CD4-positive, alpha-beta T cell treated with Interleukin-4 for 1 hour (primary cell): ENCODE data around the gene TSPAN10.

Experiments used
- DNase-seq, 2 donors: peaks; one replicate each; pipeline ENCODE4 v3.0.0-alpha.2; 2020 to 2022

Gene TSPAN10

GRCh38 chr17:81664051-81664470 lies 27.1 kb downstream of the TSPAN10 start:
- DNase-seq, result no peak

GRCh38 chr17:81665205-81666091 lies 28.5 kb downstream of the TSPAN10 start:
- DNase-seq, result peak; percentile 39 to 42

- no peak for DNase-seq
Observed at GRCh38 chr17:81666092-81666341, 29.0 kb downstream of the TSPAN10 start.

DNA sequence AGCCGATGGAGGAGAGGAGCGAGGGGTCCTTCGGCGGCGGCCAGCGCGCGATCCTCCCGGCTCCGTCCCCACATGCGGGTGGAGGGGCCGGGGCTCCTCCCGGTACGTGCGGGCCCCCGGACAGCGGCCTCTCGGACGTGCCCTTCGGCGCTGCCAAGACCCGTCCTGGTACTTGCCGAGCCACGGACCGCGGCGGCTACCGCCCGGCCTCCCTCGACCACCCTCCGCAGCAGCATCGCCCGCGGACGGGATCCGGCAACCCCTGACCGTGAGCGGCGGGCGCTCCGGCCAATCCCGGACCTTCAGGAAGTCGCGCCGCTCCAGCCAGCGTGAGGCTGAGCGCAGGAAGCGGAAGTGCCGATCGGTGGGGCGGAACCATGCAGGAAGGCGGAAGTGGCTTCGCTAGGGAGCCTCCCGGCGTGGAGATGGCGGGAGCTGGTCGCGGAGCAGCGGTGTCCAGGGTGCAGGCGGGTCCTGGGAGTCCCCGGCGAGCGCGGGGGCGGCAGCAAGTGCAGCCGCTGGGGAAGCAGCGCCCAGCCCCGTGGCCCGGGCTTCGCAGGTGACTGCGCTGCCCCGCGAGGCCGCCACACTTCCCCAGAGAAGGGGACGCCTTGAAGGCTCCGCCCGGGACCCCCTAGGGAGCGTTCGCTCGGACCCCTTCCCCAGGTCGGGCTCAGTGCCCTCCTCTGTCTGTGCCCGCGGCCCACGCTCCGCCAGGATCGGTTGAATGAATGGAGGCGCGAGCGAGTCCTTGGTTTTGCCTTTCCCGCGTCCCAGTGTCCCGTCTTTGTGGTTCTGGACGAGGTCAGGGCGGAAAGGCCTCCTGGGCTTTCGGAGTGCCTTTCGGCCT lies 29.6 kb downstream of the TSPAN10 start, which contains the start of the genes CCDC137 and OXLD1:
TSS of gene CCDC137 (plus strand) at position 396 of the 850 bp plus-strand sequence. CDS start at position 426, 30 bp downstream.
TSS of gene OXLD1 (minus strand) at position 264 of the 850 bp plus-strand sequence. CDS start at position 236, 28 bp downstream.
- DNase-seq, result peak; percentile 91 to 92

- no peak for DNase-seq
Observed at GRCh38 chr17:81667754-81668153, 30.8 kb downstream of the TSPAN10 start.

GRCh38 chr17:81672504-81672903 lies 35.5 kb downstream of the TSPAN10 start:
- no peak for DNase-seq

- DNase-seq, result no peak
Observed at GRCh38 chr17:81672954-81673353, 36.0 kb downstream of the TSPAN10 start.

- DNase-seq, result no peak
Observed at GRCh38 chr17:81673561-81674258, 36.7 kb downstream of the TSPAN10 start.

GRCh38 chr17:81675515-81676221 lies 38.7 kb downstream of the TSPAN10 start:
- DNase-seq, result peak; percentile 42 to 46

GRCh38 chr17:81676906-81677305 lies 39.9 kb downstream of the TSPAN10 start:
- DNase-seq, result no peak

DNA sequence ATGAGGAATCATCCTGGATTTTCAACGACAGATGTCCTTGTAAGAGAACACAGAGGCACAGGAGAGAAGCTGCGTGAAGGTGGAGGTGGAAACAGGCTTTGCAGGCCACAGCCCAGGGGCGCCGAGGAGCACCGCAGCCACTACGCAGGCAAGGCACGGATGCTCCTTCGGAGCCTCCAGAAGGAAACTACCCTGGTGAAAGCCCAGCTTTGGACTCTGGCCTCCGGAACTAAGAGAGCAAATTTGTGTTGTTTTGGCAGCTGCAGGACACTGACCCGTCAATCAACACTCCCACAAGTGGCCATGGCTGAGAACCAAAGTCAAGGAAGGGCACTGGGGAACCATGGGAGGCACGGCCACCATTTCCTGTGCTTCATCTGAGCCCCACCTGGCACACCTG lies 43.2 kb downstream of the TSPAN10 start:
- no peak for DNase-seq

GRCh38 chr17:81681672-81682071 lies 44.7 kb downstream of the TSPAN10 start:
- no peak for DNase-seq

DNA sequence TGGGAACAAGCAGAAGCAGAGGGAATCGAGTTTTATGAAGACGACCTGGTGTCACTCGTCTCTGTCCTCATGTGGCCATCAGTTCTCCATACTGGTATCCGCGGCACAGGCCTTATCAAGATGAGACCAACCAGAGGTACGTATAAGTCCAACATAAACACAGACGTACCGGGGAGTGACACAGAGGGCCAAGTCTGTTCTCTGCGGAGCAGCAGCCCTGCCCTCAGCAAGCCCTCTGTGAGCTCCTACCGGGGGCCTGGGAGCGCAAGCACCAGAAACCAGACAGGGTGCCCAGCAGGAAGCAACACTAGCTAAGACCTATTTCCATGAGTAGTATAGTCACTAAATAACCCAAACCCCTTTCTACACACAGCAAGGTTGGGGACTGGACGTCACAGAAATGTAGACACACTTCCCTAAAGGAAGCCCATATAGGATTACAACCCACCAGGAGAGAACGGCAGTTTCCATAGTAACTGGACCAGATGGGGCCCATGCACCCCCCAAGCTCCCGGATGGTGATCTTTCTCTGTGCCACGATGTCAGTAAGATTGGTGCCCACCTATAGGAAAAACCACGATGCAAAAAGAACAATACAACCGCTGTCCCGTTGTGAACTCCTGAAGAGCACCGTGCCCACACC lies 45.7 kb downstream of the TSPAN10 start:
- DNase-seq, result no peak

DNA sequence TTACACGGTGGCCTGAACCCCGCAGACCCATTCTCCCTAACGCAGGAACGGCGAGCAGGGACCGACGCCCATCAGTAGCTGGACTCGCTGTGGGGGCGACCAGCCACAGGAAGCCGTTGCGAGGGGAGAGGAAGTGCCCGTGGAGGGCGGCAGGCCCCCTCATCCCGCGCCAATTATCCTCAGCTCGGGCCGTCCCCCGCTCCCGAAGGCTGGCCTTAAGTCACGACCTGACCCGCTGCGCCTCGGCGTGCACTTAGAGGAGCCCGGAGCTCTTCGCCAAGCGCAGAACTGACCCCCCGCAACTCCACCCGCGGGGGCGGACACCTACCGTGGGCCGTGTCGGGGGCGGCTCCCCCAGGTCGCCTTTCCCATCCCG lies 46.2 kb downstream of the TSPAN10 start:
- DNase-seq, result no peak

DNA sequence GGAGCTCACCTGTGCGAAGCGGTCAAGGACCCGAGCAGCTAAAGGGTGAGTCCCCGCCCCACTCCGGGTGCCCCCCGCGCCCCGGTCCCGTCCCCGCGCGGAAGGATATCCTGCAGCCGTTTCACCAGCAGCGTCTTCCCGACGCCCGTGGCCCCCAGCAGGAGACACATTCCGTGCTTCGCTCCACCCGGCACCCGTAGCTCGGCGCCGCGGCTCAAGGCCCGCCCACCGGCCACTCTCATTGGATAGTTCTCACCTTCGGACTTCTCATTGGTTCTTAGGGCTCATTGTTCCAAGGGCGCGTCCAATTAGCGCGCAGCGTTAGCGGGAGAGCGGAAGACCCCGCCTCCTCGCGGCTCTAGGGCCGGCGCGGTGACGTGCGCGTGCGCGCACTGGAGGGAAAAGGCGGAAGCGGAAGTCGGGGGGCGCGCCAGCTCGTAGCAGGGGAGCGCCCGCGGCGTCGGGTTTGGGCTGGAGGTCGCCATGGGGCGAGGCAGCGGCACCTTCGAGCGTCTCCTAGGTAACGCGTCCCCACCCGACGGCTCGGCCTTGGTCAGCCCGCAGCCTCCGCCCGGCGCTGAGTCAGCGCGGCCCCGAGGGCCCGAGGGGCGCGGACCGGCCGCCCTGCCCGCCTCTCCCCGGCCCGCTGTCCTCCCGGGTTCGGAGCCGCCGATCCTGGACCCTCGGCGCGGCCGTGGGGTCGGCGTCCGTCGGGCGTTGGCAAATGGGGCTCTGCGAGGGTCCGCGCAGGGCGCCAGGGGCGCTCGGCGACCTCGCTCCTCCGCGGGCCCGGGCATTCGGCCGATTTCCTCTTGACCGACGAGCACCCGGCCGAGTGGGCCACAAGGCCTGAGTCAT lies 46.8 kb downstream of the TSPAN10 start, which contains the start of the genes ARL16 and HGS:
TSS of gene ARL16 (minus strand) at position 214 of the 858 bp plus-strand sequence. CDS start at position 170, 44 bp downstream.
TSS of gene HGS (plus strand) at position 428 of the 858 bp plus-strand sequence. CDS start at position 484, 56 bp downstream.
- peak; percentile 98 to 99 for DNase-seq

GRCh38 chr17:81684442-81684911 lies 47.5 kb downstream of the TSPAN10 start:
- DNase-seq, result peak in 1 of 2 donors; percentile 49

DNA sequence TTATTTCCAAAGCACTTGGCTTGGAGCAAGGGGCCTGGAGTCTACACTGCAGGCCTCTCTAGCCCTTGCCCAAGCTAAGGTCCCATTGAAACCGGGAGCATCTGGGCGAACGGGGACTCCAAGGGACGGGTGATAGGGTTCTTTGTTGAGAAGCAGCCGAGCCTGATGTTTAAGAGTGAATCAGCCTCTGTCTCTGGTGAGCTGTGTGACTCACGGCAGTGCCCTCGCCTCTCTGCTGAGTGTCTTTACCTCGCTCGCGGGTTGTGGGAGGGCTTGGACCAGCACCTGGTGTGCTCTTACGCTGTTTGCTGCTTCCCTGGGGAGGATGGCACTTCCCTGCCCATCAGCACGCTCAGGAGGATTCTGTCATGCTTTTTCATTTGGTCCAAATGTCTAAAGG lies 48.1 kb downstream of the TSPAN10 start:
- no peak for DNase-seq

DNA sequence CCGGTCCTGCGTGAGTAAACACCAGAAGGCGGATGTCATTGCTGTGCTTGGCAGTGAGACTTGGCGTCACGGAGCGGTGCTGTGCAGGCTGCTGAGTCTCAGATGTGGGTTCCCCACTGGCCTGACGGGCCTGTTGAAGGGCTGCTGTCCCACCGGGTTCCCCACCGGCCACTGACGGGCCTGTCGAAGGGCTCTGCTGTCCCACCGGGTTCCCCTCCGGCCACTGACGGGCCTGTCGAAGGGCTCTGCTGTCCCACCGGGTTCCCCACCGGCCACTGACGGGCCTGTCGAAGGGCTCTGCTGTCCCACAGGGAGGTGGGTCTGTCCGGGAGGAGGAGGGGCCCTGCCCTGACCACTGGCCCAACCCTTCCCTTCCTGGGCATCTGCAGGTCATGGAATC lies 49.6 kb downstream of the TSPAN10 start:
- no peak for DNase-seq

DNA sequence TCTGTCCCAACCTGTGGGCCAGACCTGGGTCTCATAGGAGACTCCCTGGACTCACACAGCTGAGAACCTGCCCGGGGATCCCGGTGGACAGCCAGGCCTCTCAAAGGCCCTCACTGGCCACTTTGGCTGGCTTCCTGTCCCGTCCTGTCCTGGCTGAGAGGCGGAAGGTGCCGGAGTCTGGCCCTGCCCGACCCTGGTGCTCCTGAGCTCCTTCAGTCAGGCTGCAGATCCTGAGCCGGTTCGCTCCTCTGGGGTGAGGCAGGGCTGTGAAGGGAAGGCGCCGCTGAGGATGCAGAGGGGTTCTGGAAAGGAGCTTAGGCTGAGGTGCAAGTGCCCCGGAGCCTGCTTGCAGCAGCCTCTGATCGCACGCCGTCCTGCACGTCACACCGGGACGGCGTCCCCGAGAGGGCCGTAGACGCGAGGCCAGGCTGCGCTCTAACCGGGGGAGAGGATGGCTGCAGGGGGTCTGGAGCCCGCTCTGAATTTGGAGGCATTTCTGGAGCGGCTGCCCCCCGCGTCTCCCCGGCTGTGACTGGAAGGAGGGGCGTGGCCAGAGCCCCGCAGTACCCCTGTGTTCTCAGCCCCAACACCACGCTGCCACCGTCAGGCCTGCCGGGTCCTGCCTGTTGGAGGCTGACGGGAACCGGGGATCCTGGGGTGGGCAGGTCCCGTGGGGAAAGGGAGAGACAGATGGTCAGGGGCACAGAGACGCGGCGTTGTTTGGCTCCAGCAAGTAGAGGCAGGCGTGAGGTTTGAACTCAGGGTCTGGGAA lies 51.0 kb downstream of the TSPAN10 start:
- DNase-seq, result no peak

GRCh38 chr17:81688616-81689015 lies 51.6 kb downstream of the TSPAN10 start:
- DNase-seq, result no peak
